HG03175 (cell line): ENCODE measurements around the gene NLGN2.

Experiments used
- ATAC-seq: cut with Tn5 transposase; IDR thresholded peaks from one replicate; pipeline ENCODE4 v1.9.1; 2021; ENCODE audit warnings: mild to moderate bottlenecking, moderate library complexity; ENCODE audit not compliant: unreplicated experiment

NLGN2 gene

DNA sequence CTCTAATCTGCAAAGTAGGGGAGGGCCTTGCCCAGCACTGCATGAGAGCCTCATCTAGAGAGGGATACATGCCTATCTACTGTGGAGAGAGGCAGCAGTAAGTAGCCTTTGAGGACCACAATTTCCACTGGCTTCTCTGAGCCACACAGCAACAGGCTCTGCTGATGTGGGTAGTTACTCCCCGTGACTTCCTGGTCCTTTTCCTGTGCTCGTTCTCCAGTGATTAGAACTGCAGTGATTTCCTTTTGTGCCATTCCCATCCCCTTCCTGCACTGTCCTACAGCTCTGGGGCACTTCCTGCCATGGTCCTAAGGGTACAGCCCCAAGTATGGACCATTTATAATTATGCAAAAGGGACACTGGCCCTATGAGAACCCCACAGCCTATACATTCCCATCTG lies 16.3 kb upstream of the NLGN2 start:
- no peak for ATAC-seq

DNA sequence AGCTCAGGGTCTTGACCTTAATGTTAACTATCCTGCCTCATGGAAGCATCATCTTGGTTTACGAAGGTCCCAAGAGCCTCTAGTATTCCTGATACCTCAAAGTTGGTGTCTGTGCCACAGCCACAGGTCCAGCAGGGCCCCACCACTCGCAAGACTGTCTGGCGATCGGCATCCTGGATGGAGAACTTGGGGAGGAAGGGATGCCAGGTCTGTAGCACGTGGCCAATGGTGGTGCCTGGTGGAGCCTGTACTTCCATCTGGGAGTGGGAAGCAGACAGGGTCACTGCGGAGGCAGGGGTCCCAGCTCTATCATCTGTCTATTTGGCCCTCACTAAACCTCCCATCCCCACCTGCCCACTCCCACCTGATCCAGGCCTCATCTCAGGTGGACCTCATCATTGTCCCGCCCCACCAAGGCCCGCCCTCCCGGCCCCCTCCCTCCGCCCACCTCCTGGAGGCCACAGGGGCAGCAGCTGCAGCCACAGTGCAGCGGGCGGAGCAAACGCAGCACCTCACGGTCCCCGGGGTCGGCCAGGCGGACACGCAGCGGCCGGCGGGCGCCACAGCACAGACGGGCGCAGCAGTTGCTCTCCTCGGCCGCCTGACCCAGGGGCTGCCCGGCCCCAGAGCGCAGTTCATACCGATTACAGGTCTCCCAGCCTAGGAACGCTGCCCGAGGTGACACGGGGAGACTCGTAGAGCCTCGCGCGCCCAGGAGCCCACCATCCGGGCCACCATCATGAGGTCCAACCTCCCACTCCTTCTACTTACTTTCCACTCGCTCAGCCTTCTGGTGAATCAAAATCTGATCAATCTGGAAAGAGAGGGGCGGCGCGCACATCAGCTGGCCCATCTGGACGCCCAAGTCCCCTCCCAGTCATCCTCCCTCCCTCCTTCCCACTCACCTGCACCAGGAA lies 14.7 kb upstream of the NLGN2 start:
- ATAC-seq, result no peak

DNA sequence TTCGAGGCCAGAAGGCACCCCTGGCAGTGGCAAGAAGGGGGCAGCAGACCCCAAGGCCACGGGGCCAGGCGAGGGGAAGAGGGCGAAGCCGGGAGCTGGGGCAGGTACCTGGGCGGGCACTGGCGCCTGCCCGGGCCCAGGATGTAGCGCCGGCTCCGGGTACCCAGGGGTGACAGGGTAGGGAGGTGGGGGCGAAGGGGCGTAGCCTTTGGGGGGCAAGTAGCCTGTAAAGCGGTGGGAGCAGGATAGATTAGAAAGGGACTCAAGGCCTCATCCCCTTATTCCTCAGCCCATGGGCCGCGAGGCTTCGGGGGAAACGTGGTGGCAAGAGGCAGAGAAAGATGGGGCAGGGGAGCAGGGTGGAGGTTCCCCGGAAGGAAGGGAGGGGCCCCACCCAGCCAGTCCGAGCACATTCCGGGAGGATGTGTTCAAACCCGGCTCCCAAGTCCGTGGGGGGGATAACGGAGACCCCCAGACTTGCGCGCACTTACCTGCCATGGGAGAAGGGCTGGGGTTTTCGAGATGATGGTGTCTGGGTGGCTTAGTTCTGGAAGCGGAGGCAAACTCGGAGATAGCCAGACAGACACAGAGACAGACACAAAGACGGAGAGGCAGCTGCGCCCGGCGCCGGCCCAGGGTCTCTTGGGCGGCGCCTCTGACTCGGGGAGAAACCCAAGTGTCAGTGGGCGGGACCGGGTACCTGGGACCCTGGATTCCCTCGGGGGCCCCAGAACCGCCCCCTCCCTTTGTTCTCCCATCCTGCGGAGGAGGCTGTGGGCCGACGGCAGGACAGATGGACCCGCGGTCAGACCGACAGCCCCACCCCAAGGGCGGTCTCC lies 13.8 kb upstream of the NLGN2 start:
- peak; percentile 32 for ATAC-seq

- peak; percentile 69 for ATAC-seq
Observed at GRCh38 chr17:7394452-7395191, 13.0 kb upstream of the NLGN2 start, which contains the start of gene PLSCR3. Gene PLSCR3, minus strand, starts transcription at chr17:7394525. Its CDS starts 415 bp downstream, at chr17:7394110.

DNA sequence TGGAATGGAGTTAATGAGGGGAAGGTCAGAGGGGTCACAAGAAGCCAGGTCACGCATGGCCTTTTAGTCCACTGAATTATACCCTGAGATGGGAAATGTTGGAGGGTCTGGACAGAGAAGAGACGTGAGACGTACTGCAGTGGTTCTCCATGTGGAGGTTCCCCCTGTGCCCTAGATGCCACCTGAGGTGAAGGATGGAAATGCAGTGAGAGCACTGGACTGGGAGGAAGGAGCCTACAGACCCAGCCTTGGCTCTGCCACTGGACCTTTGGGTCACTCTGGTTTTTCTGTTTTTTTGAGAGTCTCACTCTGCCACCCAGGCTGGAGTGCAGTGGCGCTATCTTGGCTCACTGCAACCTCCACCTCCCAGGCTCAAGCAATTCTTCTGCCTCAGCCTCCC lies 11.5 kb upstream of the NLGN2 start:
- ATAC-seq, result no peak

DNA sequence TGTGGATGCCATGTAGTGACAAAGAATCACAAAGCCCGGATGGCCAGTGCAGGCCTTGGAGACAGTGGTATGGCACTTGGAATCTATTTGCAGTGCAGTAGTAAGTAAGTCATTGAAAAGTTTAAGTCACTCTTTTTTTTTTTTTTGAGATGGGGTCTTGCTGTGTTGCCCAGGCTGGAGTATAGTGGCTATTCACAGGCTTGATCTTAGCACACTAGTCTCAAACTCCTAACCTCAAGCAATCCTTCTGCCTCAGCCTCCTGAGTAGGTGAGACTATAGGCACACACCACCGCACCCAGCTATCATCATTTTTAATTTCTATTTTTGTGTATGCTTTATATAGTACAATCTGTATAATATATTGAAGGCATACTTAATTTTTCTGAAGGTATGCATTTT lies 9.0 kb upstream of the NLGN2 start:
- no peak for ATAC-seq

GRCh38 chr17:7403043-7403726 lies 4.5 kb upstream of the NLGN2 start:
- no peak for ATAC-seq

DNA sequence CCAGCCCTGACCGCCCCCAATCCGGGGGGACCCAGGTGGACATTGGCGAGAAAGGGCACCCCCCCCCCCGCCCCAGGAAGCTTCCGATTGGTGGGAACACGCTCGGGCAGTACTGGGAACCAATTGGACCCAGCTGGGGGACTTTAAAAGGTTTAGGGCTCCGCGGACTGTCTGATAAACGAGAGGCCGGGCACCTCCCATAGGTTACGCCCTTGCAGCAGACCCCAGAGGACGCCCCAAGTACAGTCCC lies 4.0 kb upstream of the NLGN2 start:
- ATAC-seq, result no peak

DNA sequence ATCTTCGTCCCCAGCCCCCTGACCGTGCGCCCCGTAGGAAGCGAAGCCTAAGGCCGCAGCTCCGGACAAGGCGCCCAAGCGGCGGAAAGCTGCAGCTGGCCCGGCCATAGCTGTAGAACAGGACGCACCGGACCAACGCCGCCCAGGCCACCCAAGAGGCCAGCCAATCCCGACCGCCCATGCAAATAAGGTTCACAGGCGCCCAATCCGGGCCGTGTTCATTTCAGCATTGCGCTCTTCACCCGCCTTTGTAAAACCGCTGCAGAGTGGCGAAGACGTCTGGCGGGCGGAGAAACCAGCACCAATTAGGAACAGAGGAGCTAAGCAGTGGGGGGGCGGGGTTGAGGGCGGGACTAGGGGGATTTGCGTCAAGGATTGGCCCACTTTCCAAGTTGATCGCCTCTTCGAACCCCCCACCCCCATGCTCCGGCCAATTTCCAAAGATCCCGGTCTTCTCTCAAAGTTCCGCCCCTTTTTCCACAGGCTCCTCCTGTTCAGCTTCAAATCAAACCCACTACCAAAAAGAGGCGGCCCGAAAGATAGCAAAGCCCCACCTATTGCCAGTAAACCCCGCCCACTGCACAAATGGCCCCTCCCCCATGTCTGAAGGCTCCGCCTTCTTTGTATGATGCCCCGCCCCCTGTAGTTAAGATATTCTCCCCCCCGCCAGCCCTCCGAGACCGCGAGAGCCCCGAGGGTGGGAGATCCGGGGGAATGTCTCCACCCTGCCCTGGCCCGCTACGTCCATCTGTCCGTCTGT lies 3.5 kb upstream of the NLGN2 start, which contains the start of gene TMEM256:
TMEM256 (minus strand) TSS at position 121 of the 760 bp plus-strand sequence; CDS start at position 108, 13 bp downstream.
- ATAC-seq, result peak; percentile 94

DNA sequence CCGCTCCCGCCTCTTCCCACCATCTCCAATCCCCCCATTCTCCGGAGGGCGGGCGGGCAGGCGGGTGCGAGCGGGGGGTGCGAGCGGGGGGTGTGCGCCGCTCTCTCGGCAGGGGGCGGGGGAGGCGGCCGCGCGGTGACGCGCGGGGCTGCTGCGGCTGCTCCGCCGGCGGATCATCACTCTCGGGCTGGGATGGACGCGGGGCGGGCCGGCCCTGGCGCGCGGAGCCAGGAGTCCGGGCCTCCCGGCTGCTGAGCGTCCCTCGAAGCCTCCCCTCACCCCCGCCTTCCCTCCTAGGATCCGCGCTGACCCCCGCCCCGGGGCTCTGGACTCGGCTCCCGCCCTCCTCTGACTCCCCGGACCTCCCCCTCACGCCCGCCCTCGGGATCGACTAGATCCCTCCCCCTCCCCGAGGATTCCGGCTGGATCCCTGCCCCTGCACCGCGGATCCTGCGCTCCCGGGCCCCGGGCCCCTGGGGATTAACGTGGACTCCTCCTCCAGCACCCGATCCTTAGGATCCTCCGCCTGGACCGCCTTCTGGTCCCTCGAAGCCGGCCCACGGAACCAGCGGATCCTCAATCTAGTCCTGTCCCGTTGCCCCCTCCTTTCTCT lies 2.8 kb upstream of the NLGN2 start:
- no peak for ATAC-seq

DNA sequence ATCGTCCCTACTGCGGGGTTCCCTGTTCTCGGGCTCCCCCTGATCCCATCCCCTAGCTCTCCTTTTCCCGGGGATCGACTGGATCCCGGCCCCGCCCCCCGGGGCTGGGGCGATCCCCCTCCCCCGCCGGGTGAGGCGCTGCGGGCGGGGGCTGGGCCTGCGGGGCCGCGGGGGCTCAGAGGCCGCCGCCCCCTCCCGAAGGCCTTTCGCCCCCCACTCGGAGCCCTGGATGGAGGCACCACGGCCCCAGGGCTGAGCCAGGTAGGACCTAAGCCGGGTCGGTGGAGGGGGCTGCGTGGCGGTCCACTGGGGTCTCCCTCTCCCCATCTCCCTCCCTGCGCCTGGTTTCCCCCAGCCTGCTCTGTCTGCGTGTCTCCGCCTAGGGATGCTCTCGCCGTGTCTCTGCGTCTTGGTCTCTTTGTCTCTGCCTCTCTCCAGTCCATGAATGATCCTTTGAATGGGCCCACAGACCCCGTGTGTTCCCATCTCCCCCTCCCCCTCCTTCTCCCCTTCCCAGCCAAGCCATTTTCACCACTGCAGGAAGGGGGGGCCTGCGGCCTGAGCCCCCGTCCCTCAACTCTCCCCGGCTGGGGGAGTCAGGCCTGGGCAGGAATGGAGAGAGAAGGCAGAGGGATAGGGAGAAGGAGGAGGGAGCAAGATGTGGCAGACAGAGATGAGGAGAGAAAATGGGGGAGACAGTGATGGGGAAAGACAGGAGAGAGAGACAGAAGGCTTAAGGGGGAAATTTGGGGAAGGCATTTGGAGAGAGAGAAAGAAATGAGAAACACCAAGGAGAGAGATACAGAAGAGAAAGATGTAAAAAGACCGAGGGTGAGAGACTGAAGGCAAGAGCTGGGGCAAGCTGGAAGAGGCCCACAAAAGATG lies 2.1 kb upstream of the NLGN2 start:
- no peak for ATAC-seq

DNA sequence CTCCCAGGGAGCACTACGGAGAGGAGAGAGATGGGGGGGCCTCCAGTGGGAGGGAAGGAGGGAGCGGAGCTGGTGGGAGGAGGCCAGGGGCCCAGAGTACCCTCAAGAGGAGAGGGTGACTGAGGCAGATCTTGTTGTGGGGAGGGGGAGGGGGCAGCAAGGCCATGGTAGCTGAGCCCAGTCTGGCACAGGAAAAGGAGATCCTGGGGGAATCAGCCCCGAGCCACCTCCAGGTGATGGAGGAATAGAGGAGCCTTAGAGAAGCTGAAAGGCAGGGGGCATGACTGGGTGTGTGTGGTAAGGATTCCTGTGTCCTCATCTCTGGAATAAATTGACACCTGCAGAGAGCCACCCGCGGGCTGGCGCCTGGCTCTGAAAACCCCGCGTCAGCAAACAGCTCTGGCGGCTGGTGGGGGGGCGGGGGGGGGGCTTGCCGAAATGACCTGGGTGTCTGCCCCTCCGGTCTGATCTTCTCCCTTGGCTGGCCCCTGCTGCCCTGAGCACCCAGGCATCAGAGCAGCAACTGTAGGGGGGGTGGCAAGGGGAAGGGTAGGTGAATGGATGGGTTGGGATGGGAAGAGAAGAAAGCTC lies 1.3 kb upstream of the NLGN2 start:
- ATAC-seq, result no peak

DNA sequence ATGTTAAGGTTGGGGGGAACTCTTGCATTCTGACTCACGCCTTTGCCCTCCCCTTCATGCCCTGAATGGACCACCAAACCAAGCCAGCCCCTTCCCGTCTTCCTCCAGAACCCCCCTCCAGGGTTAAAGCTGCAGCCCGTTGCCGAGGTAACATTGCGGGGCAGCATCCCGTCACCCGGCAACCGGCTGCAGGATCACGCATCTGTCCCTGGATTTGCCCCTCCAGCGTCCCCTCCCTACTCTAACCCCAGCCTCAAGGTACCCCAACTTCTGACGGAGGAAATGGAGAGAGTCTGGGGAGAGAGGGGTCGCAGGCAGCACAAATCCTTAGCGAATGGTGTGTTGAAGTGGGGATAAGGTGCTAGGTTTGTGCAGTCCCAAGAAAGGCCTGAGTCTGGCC lies 563 bp upstream of the NLGN2 start:
- no peak for ATAC-seq

DNA sequence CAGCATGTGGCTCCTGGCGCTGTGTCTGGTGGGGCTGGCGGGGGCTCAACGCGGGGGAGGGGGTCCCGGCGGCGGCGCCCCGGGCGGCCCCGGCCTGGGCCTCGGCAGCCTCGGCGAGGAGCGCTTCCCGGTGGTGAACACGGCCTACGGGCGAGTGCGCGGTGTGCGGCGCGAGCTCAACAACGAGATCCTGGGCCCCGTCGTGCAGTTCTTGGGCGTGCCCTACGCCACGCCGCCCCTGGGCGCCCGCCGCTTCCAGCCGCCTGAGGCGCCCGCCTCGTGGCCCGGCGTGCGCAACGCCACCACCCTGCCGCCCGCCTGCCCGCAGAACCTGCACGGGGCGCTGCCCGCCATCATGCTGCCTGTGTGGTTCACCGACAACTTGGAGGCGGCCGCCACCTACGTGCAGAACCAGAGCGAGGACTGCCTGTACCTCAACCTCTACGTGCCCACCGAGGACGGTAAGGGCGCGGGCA lies 645 bp downstream of the NLGN2 start:
- ATAC-seq, result no peak

GRCh38 chr17:7408863-7409262 lies 1.2 kb downstream of the NLGN2 start:
- no peak for ATAC-seq

DNA sequence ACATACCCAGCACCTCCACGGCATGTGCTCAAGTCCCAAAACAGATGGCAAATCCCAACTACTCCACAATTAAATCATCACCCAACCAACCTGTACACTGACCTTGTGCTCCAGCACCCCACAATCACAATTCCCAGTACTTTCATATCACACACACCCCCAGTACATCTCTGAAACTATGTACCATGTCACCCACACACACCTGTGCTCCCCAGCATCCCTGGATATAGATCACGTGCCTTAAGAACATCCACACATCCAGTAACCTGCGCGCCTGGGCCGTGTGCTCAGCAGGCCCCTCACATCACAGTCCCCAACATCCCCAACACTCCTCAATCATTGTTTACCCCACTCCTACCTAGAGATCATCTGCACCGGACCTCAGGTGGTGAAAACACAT lies 2.1 kb downstream of the NLGN2 start:
- no peak for ATAC-seq

DNA sequence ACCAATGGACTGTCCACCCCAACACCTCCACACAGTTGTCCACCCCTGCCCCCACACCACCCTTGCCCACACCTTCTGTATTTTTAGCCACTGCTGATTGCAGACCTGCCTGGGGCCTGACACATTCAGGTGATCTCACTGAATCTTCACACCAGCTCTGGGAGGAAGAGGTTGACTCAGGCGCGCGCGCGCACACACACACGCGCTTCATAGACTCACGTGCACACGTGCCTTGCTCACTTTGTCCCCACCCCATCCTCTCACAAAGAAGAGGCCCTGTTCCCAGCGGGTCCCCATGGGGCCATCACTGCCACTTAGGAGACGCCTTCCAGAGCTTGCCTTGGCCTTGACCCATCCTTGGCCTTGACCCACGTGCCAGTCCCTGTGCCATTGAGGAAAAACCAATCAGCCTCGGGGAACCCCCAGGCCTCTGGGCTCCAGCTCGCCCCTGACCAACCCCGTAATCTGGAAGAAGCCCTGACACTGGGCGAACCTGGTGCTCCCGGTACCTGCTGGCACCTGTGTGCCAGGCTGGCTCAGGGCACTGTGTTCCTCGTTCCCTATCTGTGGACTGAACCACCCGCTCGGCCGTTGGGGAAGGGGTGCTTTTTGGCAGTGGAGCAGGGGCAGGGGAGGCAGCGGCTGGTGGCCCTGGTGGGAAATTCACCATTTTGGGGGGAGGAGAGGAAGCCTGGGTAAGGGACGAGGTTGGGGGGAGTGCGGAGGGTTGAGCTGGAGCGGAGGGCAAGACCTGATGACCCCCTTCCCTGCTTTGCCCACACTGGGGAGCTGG lies 3.2 kb downstream of the NLGN2 start:
- ATAC-seq, result no peak
